Measurements from ENCODE around the gene ADSS1.

DNA sequence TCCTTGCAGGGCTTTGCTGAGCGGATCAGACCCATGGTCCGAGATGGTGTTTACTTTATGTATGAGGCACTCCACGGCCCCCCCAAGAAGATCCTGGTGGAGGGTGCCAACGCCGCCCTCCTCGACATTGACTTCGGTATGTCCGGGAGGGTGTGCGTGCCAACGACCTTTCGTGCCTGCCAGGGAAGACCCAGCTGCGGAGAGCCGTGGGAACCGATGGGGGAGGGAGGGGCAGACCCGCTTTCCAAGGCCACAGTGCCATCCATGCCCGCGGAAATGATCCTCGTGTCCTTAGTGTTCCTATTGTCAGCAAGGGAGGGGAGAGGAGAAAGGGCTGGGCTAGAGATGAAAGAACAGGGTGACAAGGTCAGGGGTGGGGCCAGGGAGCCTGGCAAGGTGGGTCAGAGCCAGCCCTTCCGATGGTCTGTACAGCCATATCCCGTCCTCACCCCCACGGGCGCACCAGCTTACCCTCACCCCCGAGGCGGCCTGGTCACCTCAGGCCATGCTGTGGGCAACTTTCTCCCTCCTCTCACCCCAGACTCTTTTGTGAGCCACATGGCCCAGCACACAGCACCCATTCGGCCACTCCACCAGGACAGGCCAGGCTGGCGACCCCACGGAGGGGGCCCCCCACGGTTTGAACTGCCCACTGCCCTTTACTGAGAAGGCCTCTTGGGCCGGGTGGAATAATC lies 17.2 kb downstream of the ADSS1 start:
- TF ChIP-seq, protein P1, sequence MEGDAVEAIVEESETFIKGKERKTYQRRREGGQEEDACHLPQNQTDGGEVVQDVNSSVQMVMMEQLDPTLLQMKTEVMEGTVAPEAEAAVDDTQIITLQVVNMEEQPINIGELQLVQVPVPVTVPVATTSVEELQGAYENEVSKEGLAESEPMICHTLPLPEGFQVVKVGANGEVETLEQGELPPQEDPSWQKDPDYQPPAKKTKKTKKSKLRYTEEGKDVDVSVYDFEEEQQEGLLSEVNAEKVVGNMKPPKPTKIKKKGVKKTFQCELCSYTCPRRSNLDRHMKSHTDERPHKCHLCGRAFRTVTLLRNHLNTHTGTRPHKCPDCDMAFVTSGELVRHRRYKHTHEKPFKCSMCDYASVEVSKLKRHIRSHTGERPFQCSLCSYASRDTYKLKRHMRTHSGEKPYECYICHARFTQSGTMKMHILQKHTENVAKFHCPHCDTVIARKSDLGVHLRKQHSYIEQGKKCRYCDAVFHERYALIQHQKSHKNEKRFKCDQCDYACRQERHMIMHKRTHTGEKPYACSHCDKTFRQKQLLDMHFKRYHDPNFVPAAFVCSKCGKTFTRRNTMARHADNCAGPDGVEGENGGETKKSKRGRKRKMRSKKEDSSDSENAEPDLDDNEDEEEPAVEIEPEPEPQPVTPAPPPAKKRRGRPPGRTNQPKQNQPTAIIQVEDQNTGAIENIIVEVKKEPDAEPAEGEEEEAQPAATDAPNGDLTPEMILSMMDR (IDR thresholded peaks at IDR 0.05; ENCODE audit: low read depth, low read length, poor library complexity, severe bottlenecking): no peak
- no peak for TF ChIP-seq EZH2phosphoT487 (IDR thresholded peaks at IDR 0.05; ENCODE audit: borderline replicate concordance, low read length)
